WTC11 (cell line): ENCODE measurements around the gene B4GALNT3. TPM values are rescaled to one million over a fixed set of nuclear protein-coding genes. Genes with fewer than 3 reads are reported as not detected.

ENCODE experiments used
- ATAC-seq: fragments of 200-7000 bp; cut with Tn5 transposase; 2 replicates; pipeline ENCODE4 v1.10.0; 2021; ENCODE audit warnings: mild to moderate bottlenecking, moderate library complexity
- CTCF ChIA-PET: fragments of 300-600 bp; sonication (Branson Sonifier 250); formaldehyde crosslinking; loops from one replicate; lab custom pipeline; 2021; ENCODE audit warnings: antibody characterized with exemption; lab: Charles Lee
- POLR2A ChIA-PET: fragments of 350-600 bp; sonication (Branson Sonifier 250); formaldehyde crosslinking; loops from one replicate; lab custom pipeline; 2021; ENCODE audit warnings: antibody characterized with exemption; lab: Charles Lee
- DNase-seq: peaks from one replicate; pipeline ENCODE4 v3.0.0; 2021; ENCODE audit warnings: low spot score
- H3K27ac Mint-ChIP-seq: 2 replicates; pipeline ENCODE4 v1.8.0; 2021; ENCODE audit warnings: mixed read lengths
- H3K27me3 Mint-ChIP-seq: 2 replicates; pipeline ENCODE4 v1.8.0; 2021; ENCODE audit warnings: low read depth, mild to moderate bottlenecking, moderate library complexity, mixed read lengths
- H3K36me3 Mint-ChIP-seq: 2 replicates; pipeline ENCODE4 v1.8.0; 2021; ENCODE audit warnings: mixed read lengths
- H3K4me1 Mint-ChIP-seq: 2 replicates; pipeline ENCODE4 v1.8.0; 2022; ENCODE audit warnings: mixed read lengths
- H3K4me3 Mint-ChIP-seq: 2 replicates; pipeline ENCODE4 v1.8.0; 2021; ENCODE audit warnings: mild to moderate bottlenecking, moderate library complexity, mixed read lengths
- H3K9me3 Mint-ChIP-seq: 2 replicates; pipeline ENCODE4 v1.8.0; 2021; ENCODE audit warnings: mixed read lengths
- ATF1 ChIP-seq: sonication (generic); formaldehyde crosslinking; IDR thresholded peaks from 2 replicates; pipeline ENCODE4 v1.8.1; 2023; ENCODE audit warnings: mild to moderate bottlenecking, moderate library complexity, missing genetic modification reagents
- CBFB ChIP-seq: sonication (generic); formaldehyde crosslinking; IDR thresholded peaks from 2 replicates; pipeline ENCODE4 v1.8.1; 2022; ENCODE audit warnings: mild to moderate bottlenecking, low read depth, missing genetic modification reagents
- FOXJ3 ChIP-seq: sonication (generic); formaldehyde crosslinking; IDR thresholded peaks from 2 replicates; pipeline ENCODE4 v1.9.0; 2021; ENCODE audit warnings: missing genetic modification reagents, mild to moderate bottlenecking, borderline replicate concordance
- FOXK1 ChIP-seq: sonication (generic); formaldehyde crosslinking; IDR thresholded peaks from 2 replicates; pipeline ENCODE4 v1.8.0; 2022; ENCODE audit warnings: mild to moderate bottlenecking, moderate library complexity, missing genetic modification reagents
- HMGA2 ChIP-seq: fragments of 250-450 bp; sonication (Bioruptor Pico); IDR thresholded peaks from 2 replicates; pipeline ENCODE4 v1.4.0; 2021; ENCODE audit warnings: mild to moderate bottlenecking, moderate library complexity
- NFE2L1 ChIP-seq: sonication (generic); formaldehyde crosslinking; IDR thresholded peaks from 2 replicates; pipeline ENCODE4 v1.8.1; 2023; ENCODE audit warnings: missing genetic modification reagents
- OVOL2 ChIP-seq: fragments of 250-450 bp; sonication (Bioruptor Pico); IDR thresholded peaks from 2 replicates; pipeline ENCODE4 v1.9.0; 2021; ENCODE audit warnings: mild to moderate bottlenecking, borderline replicate concordance
- SP1 ChIP-seq: sonication (generic); formaldehyde crosslinking; conservative IDR thresholded peaks from 2 replicates; pipeline ENCODE4 v1.8.1; 2022; ENCODE audit warnings: missing genetic modification reagents
- TCF7 ChIP-seq: sonication (generic); formaldehyde crosslinking; IDR thresholded peaks from 2 replicates; pipeline ENCODE4 v1.8.0; 2022; ENCODE audit warnings: mild to moderate bottlenecking, low read depth, missing genetic modification reagents, moderate library complexity
- TEAD1 ChIP-seq: sonication (generic); formaldehyde crosslinking; IDR thresholded peaks from 2 replicates; pipeline ENCODE4 v1.8.0; 2022; ENCODE audit warnings: mild to moderate bottlenecking, missing genetic modification reagents
- ZBTB21 ChIP-seq: sonication (generic); formaldehyde crosslinking; IDR thresholded peaks from 2 replicates; pipeline ENCODE4 v1.8.1; 2023; ENCODE audit warnings: mild to moderate bottlenecking, missing genetic modification reagents, borderline replicate concordance
- ZNF138 ChIP-seq: sonication (generic); formaldehyde crosslinking; conservative IDR thresholded peaks from 2 replicates; pipeline ENCODE4 v1.8.1; 2022; ENCODE audit warnings: mild to moderate bottlenecking, moderate library complexity, missing genetic modification reagents
- ZNF396 ChIP-seq: fragments of 250-450 bp; sonication (Bioruptor Pico); IDR thresholded peaks from 2 replicates; pipeline ENCODE4 v1.8.0; 2021; ENCODE audit warnings: mild to moderate bottlenecking, moderate library complexity, borderline replicate concordance
- total RNA-seq: library from RNA; stranded (reverse); gene quantifications from 3 replicates; pipeline ENCODE4 v1.2.3, GENCODE V29; 2021
- TF ChIP-seq, protein P1 (sequence below): sonication (generic); formaldehyde crosslinking; IDR thresholded peaks from 2 replicates; pipeline ENCODE4 v1.8.0; 2022; ENCODE audit warnings: mild to moderate bottlenecking, missing genetic modification reagents
- TF ChIP-seq, protein P2 (sequence below): sonication (generic); formaldehyde crosslinking; IDR thresholded peaks from 2 replicates; pipeline ENCODE4 v1.8.1; 2023; ENCODE audit warnings: mild to moderate bottlenecking, missing genetic modification reagents
- TF ChIP-seq, protein P3 (sequence below): fragments of 200-600 bp; IDR thresholded peaks from 2 replicates; pipeline ENCODE4 v1.8.0; 2022; ENCODE audit warnings: antibody characterized with exemption
- TF ChIP-seq, protein P4 (sequence below): sonication (generic); formaldehyde crosslinking; IDR thresholded peaks from 2 replicates; pipeline ENCODE4 v1.8.1; 2022; ENCODE audit warnings: low read depth, mild to moderate bottlenecking, moderate library complexity, missing genetic modification reagents, borderline replicate concordance
- TF ChIP-seq, protein P5 (sequence below): fragments of 250-450 bp; sonication (Bioruptor Pico); IDR thresholded peaks from 2 replicates; pipeline ENCODE4 v1.9.0; 2021; ENCODE audit warnings: mild to moderate bottlenecking
- TF ChIP-seq, protein P6 (sequence below): sonication (generic); formaldehyde crosslinking; IDR thresholded peaks from 2 replicates; pipeline ENCODE4 v1.8.0; 2022; ENCODE audit warnings: mild to moderate bottlenecking, missing genetic modification reagents

The B4GALNT3 gene
- total RNA-seq, 1 experiment from 2014 or later = 19.0 TPM

DNA sequence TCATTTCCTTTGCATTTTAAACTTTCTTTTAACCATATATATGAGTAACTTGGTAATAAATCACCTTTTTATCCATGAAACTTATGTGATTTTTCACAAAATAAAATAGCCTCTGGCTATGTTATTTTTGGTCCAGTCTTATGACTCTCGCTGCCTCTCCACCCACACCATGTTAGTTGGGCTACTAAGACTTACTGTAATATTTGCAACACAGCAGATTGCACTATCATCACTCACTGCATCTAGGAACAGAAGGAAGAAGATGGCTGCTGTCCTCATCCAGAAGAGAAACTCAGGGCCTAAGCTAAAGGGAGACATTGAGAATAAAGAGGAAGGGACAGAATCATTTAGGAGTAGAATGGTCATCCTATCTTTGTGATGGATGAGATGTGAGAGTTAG is 12.6 kb upstream of the B4GALNT3 start:
- peaks cover 13% of the 10 kb centered on the region for H3K36me3 Mint-ChIP-seq
- H3K4me3 Mint-ChIP-seq = no peak overlapping the region
- ATAC-seq (no peak), DNase-seq (no peak)
- H3K9me3 Mint-ChIP-seq = peaks cover 11% of the 10 kb centered on the region
- TF ChIP-seq ZBTB21 = no peak
- no peak for TF ChIP-seq ATF1 (CRISPR knock-in tag)
- TF ChIP-seq SP1 = no peak
- TF ChIP-seq CBFB = no peak
- TF ChIP-seq TEAD1 (CRISPR knock-in tag) = no peak
- TF ChIP-seq HMGA2 (CRISPR knock-in tag) = no peak
- TF ChIP-seq, protein P1, sequence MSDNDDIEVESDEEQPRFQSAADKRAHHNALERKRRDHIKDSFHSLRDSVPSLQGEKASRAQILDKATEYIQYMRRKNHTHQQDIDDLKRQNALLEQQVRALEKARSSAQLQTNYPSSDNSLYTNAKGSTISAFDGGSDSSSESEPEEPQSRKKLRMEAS (CRISPR knock-in tag) = no peak
- TF ChIP-seq ZNF138 (CRISPR knock-in tag) = no peak
- TF ChIP-seq TCF7 (CRISPR knock-in tag) = no peak
- TF ChIP-seq, protein P2, sequence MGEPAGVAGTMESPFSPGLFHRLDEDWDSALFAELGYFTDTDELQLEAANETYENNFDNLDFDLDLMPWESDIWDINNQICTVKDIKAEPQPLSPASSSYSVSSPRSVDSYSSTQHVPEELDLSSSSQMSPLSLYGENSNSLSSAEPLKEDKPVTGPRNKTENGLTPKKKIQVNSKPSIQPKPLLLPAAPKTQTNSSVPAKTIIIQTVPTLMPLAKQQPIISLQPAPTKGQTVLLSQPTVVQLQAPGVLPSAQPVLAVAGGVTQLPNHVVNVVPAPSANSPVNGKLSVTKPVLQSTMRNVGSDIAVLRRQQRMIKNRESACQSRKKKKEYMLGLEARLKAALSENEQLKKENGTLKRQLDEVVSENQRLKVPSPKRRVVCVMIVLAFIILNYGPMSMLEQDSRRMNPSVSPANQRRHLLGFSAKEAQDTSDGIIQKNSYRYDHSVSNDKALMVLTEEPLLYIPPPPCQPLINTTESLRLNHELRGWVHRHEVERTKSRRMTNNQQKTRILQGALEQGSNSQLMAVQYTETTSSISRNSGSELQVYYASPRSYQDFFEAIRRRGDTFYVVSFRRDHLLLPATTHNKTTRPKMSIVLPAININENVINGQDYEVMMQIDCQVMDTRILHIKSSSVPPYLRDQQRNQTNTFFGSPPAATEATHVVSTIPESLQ (CRISPR knock-in tag) = no peak
- TF ChIP-seq FOXJ3 (CRISPR knock-in tag) = no peak
- TF ChIP-seq, protein P3, sequence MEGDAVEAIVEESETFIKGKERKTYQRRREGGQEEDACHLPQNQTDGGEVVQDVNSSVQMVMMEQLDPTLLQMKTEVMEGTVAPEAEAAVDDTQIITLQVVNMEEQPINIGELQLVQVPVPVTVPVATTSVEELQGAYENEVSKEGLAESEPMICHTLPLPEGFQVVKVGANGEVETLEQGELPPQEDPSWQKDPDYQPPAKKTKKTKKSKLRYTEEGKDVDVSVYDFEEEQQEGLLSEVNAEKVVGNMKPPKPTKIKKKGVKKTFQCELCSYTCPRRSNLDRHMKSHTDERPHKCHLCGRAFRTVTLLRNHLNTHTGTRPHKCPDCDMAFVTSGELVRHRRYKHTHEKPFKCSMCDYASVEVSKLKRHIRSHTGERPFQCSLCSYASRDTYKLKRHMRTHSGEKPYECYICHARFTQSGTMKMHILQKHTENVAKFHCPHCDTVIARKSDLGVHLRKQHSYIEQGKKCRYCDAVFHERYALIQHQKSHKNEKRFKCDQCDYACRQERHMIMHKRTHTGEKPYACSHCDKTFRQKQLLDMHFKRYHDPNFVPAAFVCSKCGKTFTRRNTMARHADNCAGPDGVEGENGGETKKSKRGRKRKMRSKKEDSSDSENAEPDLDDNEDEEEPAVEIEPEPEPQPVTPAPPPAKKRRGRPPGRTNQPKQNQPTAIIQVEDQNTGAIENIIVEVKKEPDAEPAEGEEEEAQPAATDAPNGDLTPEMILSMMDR = no peak
- TF ChIP-seq NFE2L1 = no peak
- TF ChIP-seq, protein P4, sequence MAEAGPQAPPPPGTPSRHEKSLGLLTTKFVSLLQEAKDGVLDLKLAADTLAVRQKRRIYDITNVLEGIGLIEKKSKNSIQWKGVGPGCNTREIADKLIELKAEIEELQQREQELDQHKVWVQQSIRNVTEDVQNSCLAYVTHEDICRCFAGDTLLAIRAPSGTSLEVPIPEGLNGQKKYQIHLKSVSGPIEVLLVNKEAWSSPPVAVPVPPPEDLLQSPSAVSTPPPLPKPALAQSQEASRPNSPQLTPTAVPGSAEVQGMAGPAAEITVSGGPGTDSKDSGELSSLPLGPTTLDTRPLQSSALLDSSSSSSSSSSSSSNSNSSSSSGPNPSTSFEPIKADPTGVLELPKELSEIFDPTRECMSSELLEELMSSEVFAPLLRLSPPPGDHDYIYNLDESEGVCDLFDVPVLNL (CRISPR knock-in tag) = no peak
- TF ChIP-seq, protein P5, sequence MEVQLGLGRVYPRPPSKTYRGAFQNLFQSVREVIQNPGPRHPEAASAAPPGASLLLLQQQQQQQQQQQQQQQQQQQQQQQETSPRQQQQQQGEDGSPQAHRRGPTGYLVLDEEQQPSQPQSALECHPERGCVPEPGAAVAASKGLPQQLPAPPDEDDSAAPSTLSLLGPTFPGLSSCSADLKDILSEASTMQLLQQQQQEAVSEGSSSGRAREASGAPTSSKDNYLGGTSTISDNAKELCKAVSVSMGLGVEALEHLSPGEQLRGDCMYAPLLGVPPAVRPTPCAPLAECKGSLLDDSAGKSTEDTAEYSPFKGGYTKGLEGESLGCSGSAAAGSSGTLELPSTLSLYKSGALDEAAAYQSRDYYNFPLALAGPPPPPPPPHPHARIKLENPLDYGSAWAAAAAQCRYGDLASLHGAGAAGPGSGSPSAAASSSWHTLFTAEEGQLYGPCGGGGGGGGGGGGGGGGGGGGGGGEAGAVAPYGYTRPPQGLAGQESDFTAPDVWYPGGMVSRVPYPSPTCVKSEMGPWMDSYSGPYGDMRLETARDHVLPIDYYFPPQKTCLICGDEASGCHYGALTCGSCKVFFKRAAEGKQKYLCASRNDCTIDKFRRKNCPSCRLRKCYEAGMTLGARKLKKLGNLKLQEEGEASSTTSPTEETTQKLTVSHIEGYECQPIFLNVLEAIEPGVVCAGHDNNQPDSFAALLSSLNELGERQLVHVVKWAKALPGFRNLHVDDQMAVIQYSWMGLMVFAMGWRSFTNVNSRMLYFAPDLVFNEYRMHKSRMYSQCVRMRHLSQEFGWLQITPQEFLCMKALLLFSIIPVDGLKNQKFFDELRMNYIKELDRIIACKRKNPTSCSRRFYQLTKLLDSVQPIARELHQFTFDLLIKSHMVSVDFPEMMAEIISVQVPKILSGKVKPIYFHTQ (CRISPR knock-in tag) = no peak
- TF ChIP-seq OVOL2 (CRISPR knock-in tag) = no peak
- no peak for TF ChIP-seq ZNF396
- TF ChIP-seq, protein P6, sequence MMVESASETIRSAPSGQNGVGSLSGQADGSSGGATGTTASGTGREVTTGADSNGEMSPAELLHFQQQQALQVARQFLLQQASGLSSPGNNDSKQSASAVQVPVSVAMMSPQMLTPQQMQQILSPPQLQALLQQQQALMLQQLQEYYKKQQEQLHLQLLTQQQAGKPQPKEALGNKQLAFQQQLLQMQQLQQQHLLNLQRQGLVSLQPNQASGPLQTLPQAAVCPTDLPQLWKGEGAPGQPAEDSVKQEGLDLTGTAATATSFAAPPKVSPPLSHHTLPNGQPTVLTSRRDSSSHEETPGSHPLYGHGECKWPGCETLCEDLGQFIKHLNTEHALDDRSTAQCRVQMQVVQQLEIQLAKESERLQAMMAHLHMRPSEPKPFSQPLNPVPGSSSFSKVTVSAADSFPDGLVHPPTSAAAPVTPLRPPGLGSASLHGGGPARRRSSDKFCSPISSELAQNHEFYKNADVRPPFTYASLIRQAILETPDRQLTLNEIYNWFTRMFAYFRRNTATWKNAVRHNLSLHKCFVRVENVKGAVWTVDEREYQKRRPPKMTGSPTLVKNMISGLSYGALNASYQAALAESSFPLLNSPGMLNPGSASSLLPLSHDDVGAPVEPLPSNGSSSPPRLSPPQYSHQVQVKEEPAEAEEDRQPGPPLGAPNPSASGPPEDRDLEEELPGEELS (CRISPR knock-in tag) = no peak
- no peak for TF ChIP-seq FOXK1 (CRISPR knock-in tag)
- TF ChIP-seq, all 79 proteins: peak for 0
- Mint-ChIP-seq H3K27me3 (no peaks in the 10 kb centered on the region), H3K4me1 (no peaks in the 10 kb centered on the region), H3K27ac (no peak overlapping the region)
- POLR2A ChIA-PET = no interaction called here
- CTCF ChIA-PET = no interaction called here
